ENCODE results near the gene FNDC3A. TPM values are rescaled to one million over a fixed set of nuclear protein-coding genes. Genes with fewer than 3 reads are reported as not detected.
"Not testable (repeated sequence)": the region's sequence is repeated elsewhere in the genome, so short reads cannot be mapped to it uniquely, and the experiment has no call there.

Gene FNDC3A
- total and polyA plus RNA-seq, 4 donors = 25.2 to 89.5 (median 32.1) TPM

DNA sequence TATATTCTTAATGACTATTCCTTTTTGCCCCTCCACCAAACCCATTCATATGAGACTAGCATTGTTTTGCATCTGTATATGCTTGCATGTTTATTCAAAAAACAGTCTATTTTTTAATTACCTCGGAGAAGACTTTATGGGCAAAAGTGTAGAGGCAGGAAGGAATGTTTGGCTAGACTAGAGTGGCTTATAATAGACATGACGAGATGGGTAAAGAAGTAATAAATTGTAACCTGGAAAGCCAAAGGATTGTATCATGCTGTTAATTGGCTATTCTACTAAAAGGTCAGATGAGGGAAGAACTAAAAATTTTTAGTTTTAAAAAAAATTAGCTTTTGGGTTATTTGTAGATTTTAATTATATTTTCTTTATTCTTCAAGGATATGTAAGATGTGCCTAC, 91.1 kb downstream of the FNDC3A start:
- 92% methylated on average over 2 of the region's 2 CpGs for WGBS
- no peak for DNase-seq (ENCODE audit: low spot score)
- H3K4me3 ChIP-seq (ENCODE audit: low read depth in 1 of 3, low read length in 3 of 3) = no peak overlapping the region
- no peak overlapping the region for H3K9ac ChIP-seq (ENCODE audit: low read depth in 1 of 2, low read length in 2 of 2)
- no peaks in the 10 kb centered on the region for H3K9me3 ChIP-seq (ENCODE audit: control insufficient read depth in 4 of 4, low read length in 3 of 4)
- no peaks in the 10 kb centered on the region for H3K27me3 ChIP-seq (ENCODE audit: control insufficient read depth in 4 of 4, insufficient read depth in 4 of 4, low read length in 3 of 4)
- no peak overlapping the region for H3K27ac ChIP-seq (ENCODE audit: low read depth in 1 of 2, low read length in 2 of 2)
- H3K4me1 ChIP-seq (ENCODE audit: control insufficient read depth in 4 of 4, insufficient read depth in 4 of 4, low read length in 3 of 4) = no peaks in the 10 kb centered on the region
- TF ChIP-seq FOXA2 (IDR thresholded peaks at IDR 0.05) = no peak
- no peak for TF ChIP-seq GABPA (IDR thresholded peaks at IDR 0.05 in 1 of 2, conservative IDR thresholded peaks at IDR 0.05 in 1 of 2)
- no peak for TF ChIP-seq HNF4A (conservative IDR thresholded peaks at IDR 0.05)
- no peak for TF ChIP-seq RAD21 (IDR thresholded peaks at IDR 0.05)
- TF ChIP-seq, protein P1, sequence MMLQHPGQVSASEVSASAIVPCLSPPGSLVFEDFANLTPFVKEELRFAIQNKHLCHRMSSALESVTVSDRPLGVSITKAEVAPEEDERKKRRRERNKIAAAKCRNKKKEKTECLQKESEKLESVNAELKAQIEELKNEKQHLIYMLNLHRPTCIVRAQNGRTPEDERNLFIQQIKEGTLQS (IDR thresholded peaks at IDR 0.05) = no peak
- TF ChIP-seq, protein P2, sequence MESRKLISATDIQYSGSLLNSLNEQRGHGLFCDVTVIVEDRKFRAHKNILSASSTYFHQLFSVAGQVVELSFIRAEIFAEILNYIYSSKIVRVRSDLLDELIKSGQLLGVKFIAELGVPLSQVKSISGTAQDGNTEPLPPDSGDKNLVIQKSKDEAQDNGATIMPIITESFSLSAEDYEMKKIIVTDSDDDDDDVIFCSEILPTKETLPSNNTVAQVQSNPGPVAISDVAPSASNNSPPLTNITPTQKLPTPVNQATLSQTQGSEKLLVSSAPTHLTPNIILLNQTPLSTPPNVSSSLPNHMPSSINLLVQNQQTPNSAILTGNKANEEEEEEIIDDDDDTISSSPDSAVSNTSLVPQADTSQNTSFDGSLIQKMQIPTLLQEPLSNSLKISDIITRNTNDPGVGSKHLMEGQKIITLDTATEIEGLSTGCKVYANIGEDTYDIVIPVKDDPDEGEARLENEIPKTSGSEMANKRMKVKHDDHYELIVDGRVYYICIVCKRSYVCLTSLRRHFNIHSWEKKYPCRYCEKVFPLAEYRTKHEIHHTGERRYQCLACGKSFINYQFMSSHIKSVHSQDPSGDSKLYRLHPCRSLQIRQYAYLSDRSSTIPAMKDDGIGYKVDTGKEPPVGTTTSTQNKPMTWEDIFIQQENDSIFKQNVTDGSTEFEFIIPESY (IDR thresholded peaks at IDR 0.05) = no peak
- no peak for TF ChIP-seq HNF4G (IDR thresholded peaks at IDR 0.05)
- TF ChIP-seq EGR1 (IDR thresholded peaks at IDR 0.05; ENCODE audit: low read depth in 2 of 2) = no peak
- TF ChIP-seq SP1 (IDR thresholded peaks at IDR 0.05) = no peak
- no peak for TF ChIP-seq JUND (IDR thresholded peaks at IDR 0.05)
- TF ChIP-seq RXRA (IDR thresholded peaks at IDR 0.05) = no peak
- peaks cover 0 to 2% (median 0%) of the 10 kb centered on the region in 4 donors for H3K36me3 ChIP-seq (ENCODE audit: control insufficient read depth in 4 of 4, insufficient read depth in 3 of 4, low read depth in 1 of 4, low read length in 3 of 4)

DNA sequence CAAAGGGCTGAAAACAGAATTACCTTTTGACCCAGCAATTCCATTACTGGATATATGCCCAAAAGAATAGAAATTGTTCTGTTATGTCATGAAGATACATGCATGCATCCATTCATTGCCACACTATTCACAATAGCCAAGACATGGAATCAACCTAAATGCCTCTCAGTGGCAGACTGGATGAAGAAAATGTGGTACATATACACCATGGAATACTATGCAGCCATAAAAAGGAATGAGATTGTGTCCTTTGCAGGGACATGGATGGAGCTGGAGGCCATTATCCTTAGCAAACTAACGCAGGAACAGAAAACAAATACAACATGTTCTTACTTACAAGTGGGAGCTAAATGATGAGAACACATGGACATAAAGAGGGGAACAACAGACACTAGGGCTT, 92.8 kb downstream of the FNDC3A start:
- H3K27me3 ChIP-seq (ENCODE audit: control insufficient read depth in 4 of 4, insufficient read depth in 4 of 4, low read length in 3 of 4); H3K9me3 ChIP-seq (ENCODE audit: control insufficient read depth in 4 of 4, low read length in 3 of 4); H3K4me1 ChIP-seq (ENCODE audit: control insufficient read depth in 4 of 4, insufficient read depth in 4 of 4, low read length in 3 of 4); DNase-seq (ENCODE audit: low spot score); H3K27ac ChIP-seq (ENCODE audit: low read depth in 1 of 2, low read length in 2 of 2); H3K36me3 ChIP-seq (ENCODE audit: control insufficient read depth in 4 of 4, insufficient read depth in 3 of 4, low read depth in 1 of 4, low read length in 3 of 4); H3K9ac ChIP-seq (ENCODE audit: low read depth in 1 of 2, low read length in 2 of 2); H3K4me3 ChIP-seq (ENCODE audit: low read depth in 1 of 3, low read length in 3 of 3): not testable (repeated sequence)
- WGBS = 98% methylated on average over 1 of the region's 1 CpG

DNA sequence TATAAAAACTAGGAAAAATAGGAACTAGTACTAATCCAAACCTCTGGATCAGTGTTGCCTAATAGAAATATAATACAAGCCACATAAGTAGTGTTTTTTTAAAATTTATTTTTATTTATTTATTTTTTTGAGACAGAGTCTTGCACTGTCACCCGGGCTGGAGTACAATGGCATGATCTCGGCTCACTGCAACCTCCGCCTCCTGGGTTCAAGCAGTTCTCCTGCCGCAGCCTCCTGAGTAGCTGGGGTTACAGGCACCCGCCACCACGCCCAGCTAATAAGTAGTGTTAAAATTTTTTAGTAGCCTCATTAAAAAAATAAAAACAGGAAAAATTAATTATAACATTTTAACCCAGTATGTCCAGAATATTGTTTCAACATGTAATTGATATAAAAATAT, 94.3 kb downstream of the FNDC3A start:
- H3K4me1 ChIP-seq (ENCODE audit: control insufficient read depth in 4 of 4, insufficient read depth in 4 of 4, low read length in 3 of 4); H3K27me3 ChIP-seq (ENCODE audit: control insufficient read depth in 4 of 4, insufficient read depth in 4 of 4, low read length in 3 of 4); H3K9me3 ChIP-seq (ENCODE audit: control insufficient read depth in 4 of 4, low read length in 3 of 4); H3K4me3 ChIP-seq (ENCODE audit: low read depth in 1 of 3, low read length in 3 of 3); DNase-seq (ENCODE audit: low spot score); H3K27ac ChIP-seq (ENCODE audit: low read depth in 1 of 2, low read length in 2 of 2); H3K36me3 ChIP-seq (ENCODE audit: control insufficient read depth in 4 of 4, insufficient read depth in 3 of 4, low read depth in 1 of 4, low read length in 3 of 4); H3K9ac ChIP-seq (ENCODE audit: low read depth in 1 of 2, low read length in 2 of 2): not testable (repeated sequence)
- 98% methylated on average over 6 of the region's 6 CpGs for WGBS

DNA sequence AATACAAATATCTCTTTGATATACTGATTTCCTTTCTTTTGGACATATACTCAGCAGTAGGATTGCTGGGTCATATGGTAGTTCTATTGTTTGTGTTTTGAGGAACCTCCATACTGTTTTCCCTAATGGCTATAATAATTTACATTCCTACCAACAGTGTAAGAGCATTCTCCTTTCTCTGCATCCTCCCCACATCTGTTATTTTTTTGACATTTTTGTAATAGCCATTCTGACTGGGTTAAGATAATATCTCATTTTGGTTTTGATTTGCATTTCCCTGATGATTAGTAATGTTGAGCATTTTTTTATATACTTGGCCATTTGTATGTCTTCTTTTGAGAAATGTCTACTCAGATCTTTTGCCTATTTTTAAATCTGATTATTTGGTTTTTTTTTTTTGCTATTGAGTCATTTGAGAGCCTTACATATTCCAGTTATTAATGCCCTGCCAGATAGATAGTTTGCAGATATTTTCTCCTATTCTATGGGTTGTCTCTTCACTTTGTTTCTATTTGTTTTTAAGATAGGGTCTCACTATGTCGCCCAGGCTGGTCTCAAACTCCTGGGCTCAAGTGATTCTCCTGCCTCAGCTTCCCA, 95.7 kb downstream of the FNDC3A start:
- WGBS = 98% methylated on average over 1 of the region's 1 CpG
- Histone ChIP-seq H3K9me3 (ENCODE audit: control insufficient read depth in 4 of 4, low read length in 3 of 4) (no peaks in the 10 kb centered on the region), H3K4me3 (ENCODE audit: low read depth in 1 of 3, low read length in 3 of 3) (no peak overlapping the region), H3K9ac (ENCODE audit: low read depth in 1 of 2, low read length in 2 of 2) (no peak overlapping the region), H3K4me1 (ENCODE audit: control insufficient read depth in 4 of 4, insufficient read depth in 4 of 4, low read length in 3 of 4) (no peaks in the 10 kb centered on the region), H3K27ac (ENCODE audit: low read depth in 1 of 2, low read length in 2 of 2) (no peak overlapping the region), H3K36me3 (ENCODE audit: control insufficient read depth in 4 of 4, insufficient read depth in 3 of 4, low read depth in 1 of 4, low read length in 3 of 4) (peaks cover 0 to 2% (median 1%) of the 10 kb centered on the region in 4 donors), H3K27me3 (ENCODE audit: control insufficient read depth in 4 of 4, insufficient read depth in 4 of 4, low read length in 3 of 4) (no peaks in the 10 kb centered on the region)
- DNase-seq (ENCODE audit: low spot score) = no peak
- TF ChIP-seq RAD21 (IDR thresholded peaks at IDR 0.05) (no peak), NR2F2 (IDR thresholded peaks at IDR 0.05) (no peak), GABPA (IDR thresholded peaks at IDR 0.05 in 1 of 2, conservative IDR thresholded peaks at IDR 0.05 in 1 of 2) (no peak), FOXA1 (IDR thresholded peaks at IDR 0.05) (no peak), TAF1 (conservative IDR thresholded peaks at IDR 0.05) (no peak), FOXA2 (IDR thresholded peaks at IDR 0.05) (no peak)
- TF ChIP-seq, protein P3, sequence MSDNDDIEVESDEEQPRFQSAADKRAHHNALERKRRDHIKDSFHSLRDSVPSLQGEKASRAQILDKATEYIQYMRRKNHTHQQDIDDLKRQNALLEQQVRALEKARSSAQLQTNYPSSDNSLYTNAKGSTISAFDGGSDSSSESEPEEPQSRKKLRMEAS (IDR thresholded peaks at IDR 0.05) = no peak
- TF ChIP-seq, protein P4, sequence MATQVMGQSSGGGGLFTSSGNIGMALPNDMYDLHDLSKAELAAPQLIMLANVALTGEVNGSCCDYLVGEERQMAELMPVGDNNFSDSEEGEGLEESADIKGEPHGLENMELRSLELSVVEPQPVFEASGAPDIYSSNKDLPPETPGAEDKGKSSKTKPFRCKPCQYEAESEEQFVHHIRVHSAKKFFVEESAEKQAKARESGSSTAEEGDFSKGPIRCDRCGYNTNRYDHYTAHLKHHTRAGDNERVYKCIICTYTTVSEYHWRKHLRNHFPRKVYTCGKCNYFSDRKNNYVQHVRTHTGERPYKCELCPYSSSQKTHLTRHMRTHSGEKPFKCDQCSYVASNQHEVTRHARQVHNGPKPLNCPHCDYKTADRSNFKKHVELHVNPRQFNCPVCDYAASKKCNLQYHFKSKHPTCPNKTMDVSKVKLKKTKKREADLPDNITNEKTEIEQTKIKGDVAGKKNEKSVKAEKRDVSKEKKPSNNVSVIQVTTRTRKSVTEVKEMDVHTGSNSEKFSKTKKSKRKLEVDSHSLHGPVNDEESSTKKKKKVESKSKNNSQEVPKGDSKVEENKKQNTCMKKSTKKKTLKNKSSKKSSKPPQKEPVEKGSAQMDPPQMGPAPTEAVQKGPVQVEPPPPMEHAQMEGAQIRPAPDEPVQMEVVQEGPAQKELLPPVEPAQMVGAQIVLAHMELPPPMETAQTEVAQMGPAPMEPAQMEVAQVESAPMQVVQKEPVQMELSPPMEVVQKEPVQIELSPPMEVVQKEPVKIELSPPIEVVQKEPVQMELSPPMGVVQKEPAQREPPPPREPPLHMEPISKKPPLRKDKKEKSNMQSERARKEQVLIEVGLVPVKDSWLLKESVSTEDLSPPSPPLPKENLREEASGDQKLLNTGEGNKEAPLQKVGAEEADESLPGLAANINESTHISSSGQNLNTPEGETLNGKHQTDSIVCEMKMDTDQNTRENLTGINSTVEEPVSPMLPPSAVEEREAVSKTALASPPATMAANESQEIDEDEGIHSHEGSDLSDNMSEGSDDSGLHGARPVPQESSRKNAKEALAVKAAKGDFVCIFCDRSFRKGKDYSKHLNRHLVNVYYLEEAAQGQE (IDR thresholded peaks at IDR 0.05) = no peak
- TF ChIP-seq, protein P2 (IDR thresholded peaks at IDR 0.05) = no peak
